ENCODE measurements around the gene POLR3G. TPM values are rescaled to one million over a fixed set of nuclear protein-coding genes. Genes with fewer than 3 reads are reported as not detected.

The POLR3G gene
- total RNA-seq, 2 experiments from 2014 or later: 9.9 to 12.9 TPM

DNA sequence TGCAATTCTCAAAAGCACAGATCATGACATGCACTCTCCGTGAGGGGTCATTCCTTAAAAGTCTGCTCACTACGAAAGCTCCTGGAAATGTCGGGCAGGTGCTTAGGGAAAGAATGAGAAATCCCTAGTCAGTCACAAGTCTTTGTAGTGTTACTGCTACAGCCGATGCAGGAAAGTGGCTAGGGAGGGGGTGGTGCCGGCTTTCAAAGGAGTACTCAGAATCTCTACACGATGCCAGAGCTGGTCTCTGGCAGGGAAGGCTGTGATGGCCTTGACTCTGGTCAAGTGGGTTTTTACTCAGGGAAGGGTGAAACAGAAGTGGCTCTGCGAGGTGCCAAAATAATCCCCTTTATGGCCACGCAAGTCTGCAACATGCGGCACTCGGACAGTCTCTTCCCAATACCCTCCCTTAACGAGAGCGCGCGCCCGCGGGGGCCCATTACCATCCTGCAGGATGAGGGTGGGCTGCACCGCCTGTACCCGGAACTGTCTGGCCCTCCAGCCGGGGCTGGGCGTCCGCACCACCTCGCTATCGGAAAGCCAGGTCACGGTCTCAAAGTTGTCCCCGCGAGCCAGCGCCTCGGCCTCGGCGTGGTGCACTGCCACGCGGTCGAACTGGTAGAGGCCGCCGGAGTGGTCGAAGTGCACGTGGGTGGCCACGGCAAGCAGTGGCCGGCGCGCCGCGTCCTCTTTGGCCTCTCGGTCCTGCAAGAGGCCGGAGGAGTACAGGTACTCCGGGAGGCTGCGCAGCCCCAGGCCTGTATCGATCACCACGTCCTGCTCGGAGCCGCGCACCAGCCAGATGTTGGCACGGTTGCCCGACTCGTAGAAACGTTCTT is 1.0 kb upstream of the POLR3G start:
- peak overlapping the region; percentile 80 for H3K4me3 ChIP-seq (ENCODE audit: low read depth, low read length, poor library complexity, severe bottlenecking)
- H3K27ac ChIP-seq (ENCODE audit: low read depth, low read length, poor library complexity, severe bottlenecking): peak overlapping the region; percentile 59
- no peaks in the 10 kb centered on the region for H3K9me3 ChIP-seq (ENCODE audit: low read length)
- BruUV-seq (replicated peaks): no TSS peak
- POLR2A ChIA-PET: interaction anchor here (0.5 to 3.6 kb wide), 15 partner anchors 10 to 1660 kb away, joined by 3 to 40 read pairs (median 4); partner anchors contain the start of genes CETN3 and LYSMD3
- H3K36me3 ChIP-seq (ENCODE audit: insufficient read depth, low read length): peaks cover 12% of the 10 kb centered on the region; the same call in 1 of the 2 replicates
- intact Hi-C loops (cut with micrococcal nuclease; ENCODE audit: unreplicated experiment): loop anchor here (1.0 to 2.0 kb wide), 3 partner anchors 56 to 907 kb away; partner anchors contain the start of genes CETN3 and LYSMD3
- H2AFZ ChIP-seq (ENCODE audit: low read length): peak overlapping the region; percentile 89
- CTCF ChIA-PET (ENCODE audit: unreplicated experiment): interaction anchor here (0.8 to 1.6 kb wide), 4 partner anchors 34 to 64 kb away, joined by 3 to 5 read pairs (median 3); partner anchors contain the start of gene CETN3
- no peaks in the 10 kb centered on the region for H4K20me1 ChIP-seq (ENCODE audit: insufficient read depth, low read length)
- no peaks in the 10 kb centered on the region for H3K9me2 ChIP-seq (ENCODE audit: insufficient read depth, low read length)
- TF ChIP-seq, protein P1, sequence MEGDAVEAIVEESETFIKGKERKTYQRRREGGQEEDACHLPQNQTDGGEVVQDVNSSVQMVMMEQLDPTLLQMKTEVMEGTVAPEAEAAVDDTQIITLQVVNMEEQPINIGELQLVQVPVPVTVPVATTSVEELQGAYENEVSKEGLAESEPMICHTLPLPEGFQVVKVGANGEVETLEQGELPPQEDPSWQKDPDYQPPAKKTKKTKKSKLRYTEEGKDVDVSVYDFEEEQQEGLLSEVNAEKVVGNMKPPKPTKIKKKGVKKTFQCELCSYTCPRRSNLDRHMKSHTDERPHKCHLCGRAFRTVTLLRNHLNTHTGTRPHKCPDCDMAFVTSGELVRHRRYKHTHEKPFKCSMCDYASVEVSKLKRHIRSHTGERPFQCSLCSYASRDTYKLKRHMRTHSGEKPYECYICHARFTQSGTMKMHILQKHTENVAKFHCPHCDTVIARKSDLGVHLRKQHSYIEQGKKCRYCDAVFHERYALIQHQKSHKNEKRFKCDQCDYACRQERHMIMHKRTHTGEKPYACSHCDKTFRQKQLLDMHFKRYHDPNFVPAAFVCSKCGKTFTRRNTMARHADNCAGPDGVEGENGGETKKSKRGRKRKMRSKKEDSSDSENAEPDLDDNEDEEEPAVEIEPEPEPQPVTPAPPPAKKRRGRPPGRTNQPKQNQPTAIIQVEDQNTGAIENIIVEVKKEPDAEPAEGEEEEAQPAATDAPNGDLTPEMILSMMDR (conservative IDR thresholded peaks at IDR 0.05; ENCODE audit: low read length): no peak
- no peak for TF ChIP-seq EZH2phosphoT487 (IDR thresholded peaks at IDR 0.05; ENCODE audit: borderline replicate concordance, low read depth, low read length)
- peak; percentile 47 for DNase-seq (ENCODE audit: low spot score)
- peak overlapping the region; percentile 95 for H3K4me2 ChIP-seq (ENCODE audit: low read length)
- peaks cover 39% of the 10 kb centered on the region for H3K79me2 ChIP-seq (ENCODE audit: insufficient read depth, low read depth, low read length)
- H3K4me1 ChIP-seq (ENCODE audit: insufficient read depth, low read length, poor library complexity, severe bottlenecking): peaks cover 41% of the 10 kb centered on the region

DNA sequence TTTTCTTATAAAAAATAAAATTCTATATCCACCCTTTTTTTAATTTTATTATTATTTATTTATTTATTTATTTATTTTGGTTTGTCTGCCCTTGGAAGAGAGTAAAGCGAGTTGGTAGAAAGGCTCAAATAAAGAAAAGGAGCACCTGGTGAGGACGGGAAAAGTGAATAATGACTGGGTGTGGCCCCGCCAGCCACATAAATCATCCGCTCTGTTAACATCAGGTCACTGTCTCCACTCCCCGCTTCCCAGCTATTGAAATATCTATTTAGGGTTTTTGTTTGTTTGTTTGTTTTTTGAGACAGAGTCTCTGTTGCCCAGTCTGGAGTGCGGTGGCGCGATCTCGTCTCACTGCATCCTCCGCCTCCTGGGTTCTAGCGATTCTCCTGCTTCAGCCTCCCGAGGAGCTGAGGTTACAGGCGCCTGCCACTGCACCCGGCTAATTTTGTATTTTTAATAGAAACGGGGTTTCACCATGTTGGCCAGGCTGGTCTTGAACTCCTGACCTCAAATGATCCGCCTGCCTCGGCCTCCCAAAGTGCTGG is 844 bp downstream of the POLR3G start:
- H3K4me3 ChIP-seq (ENCODE audit: low read depth, low read length, poor library complexity, severe bottlenecking): peak overlapping the region; percentile 80
- H3K79me2 ChIP-seq (ENCODE audit: insufficient read depth, low read depth, low read length): peaks cover 39% of the 10 kb centered on the region
- H2AFZ ChIP-seq (ENCODE audit: low read length): no peak overlapping the region
- DNase-seq (ENCODE audit: low spot score): no peak
- no peaks in the 10 kb centered on the region for H4K20me1 ChIP-seq (ENCODE audit: insufficient read depth, low read length)
- ChIA-PET CTCF (ENCODE audit: unreplicated experiment) (interaction anchor here (1.6 kb wide), 1 partner anchor 53 kb away, joined by 3 read pairs; no protein-coding TSS in a partner anchor), POLR2A (interaction anchor here (1.0 to 3.4 kb wide), 5 partner anchors 11 to 65 kb away, joined by 3 to 40 read pairs (median 10); partner anchors contain the start of gene CETN3)
- peaks cover 41% of the 10 kb centered on the region for H3K4me1 ChIP-seq (ENCODE audit: insufficient read depth, low read length, poor library complexity, severe bottlenecking)
- no peak for TF ChIP-seq EZH2phosphoT487 (IDR thresholded peaks at IDR 0.05; ENCODE audit: borderline replicate concordance, low read depth, low read length)
- TF ChIP-seq, protein P1 (conservative IDR thresholded peaks at IDR 0.05; ENCODE audit: low read length): no peak
- H3K9me2 ChIP-seq (ENCODE audit: insufficient read depth, low read length): no peaks in the 10 kb centered on the region
- intact Hi-C loops (cut with micrococcal nuclease; ENCODE audit: unreplicated experiment): loop anchor here (2.0 kb wide), 1 partner anchor 905 kb away; no protein-coding TSS in a partner anchor
- no peaks in the 10 kb centered on the region for H3K36me3 ChIP-seq (ENCODE audit: insufficient read depth, low read length)
- H3K4me2 ChIP-seq (ENCODE audit: low read length): peak overlapping the region; percentile 96
- no peak overlapping the region for H3K27ac ChIP-seq (ENCODE audit: low read depth, low read length, poor library complexity, severe bottlenecking)
- H3K9me3 ChIP-seq (ENCODE audit: low read length): no peaks in the 10 kb centered on the region
- BruUV-seq (replicated peaks): TSS peak; percentile 67
